SK-N-SH (cell line): ENCODE measurements around the gene CERS6. TPM values are rescaled to one million over a fixed set of nuclear protein-coding genes. Genes with fewer than 3 reads are reported as not detected.

Experiments used
- CTCF ChIA-PET: fragments of 300-600, 350-600 bp; formaldehyde crosslinking; extraction: SDS; loops from one replicate; lab custom pipeline; 2021; lab: Yijun Ruan, JAX
- POLR2A ChIA-PET: fragments of 350-600 bp; sonication (Branson Sonifier 250); formaldehyde crosslinking; extraction: SDS; loops from one replicate; lab custom pipeline; 2020; ENCODE audit warnings: antibody characterized with exemption, inconsistent platforms; lab: Yijun Ruan, JAX
- DNase-seq: peaks from one replicate; pipeline ENCODE4 v3.0.0; 2012
- H2AFZ ChIP-seq: fragments of 200-600 bp; sonication (generic); 2 replicates; pipeline ENCODE4 v1.8.1; 2016; ENCODE audit warnings: antibody characterized with exemption, mild to moderate bottlenecking, low read depth
- H3F3A ChIP-seq: fragments of 200-600 bp; sonication (generic); replicated peaks from 2 replicates; pipeline ENCODE3; 2016; ENCODE audit warnings: antibody characterized with exemption, mild to moderate bottlenecking; ENCODE audit not compliant: insufficient read depth
- H3K27ac ChIP-seq, 2 experiments: fragments of 200-500 bp in 1 of 2; fragments of 200-600 bp in 1 of 2; sonication (Bioruptor generic) in 1 of 2; sonication (generic), shearing (Covaris generic) in 1 of 2; 2 replicates each; pipeline versions ENCODE4 v1.5.1 to v1.6.1; 2014 to 2016; ENCODE audit warnings: low read depth in 2 of 2, inconsistent platforms in 1 of 2, low read length in 1 of 2, mild to moderate bottlenecking in 1 of 2, mixed read lengths in 1 of 2
- H3K27me3 ChIP-seq: fragments of 200-600 bp; sonication (generic), shearing (Covaris generic); 2 replicates; pipeline ENCODE4 v1.6.1; 2016; ENCODE audit warnings: mixed run types; ENCODE audit not compliant: insufficient read depth
- H3K36me3 ChIP-seq, 2 experiments: fragments of 200-500 bp in 1 of 2; fragments of 200-600 bp in 1 of 2; sonication (Bioruptor generic) in 1 of 2; sonication (generic) in 1 of 2; replicated peaks in 1 of 2; 2 replicates each; pipeline versions ENCODE3 to v1.5.1; 2014 to 2016; ENCODE audit warnings: low read length in 1 of 2, mild to moderate bottlenecking in 1 of 2; ENCODE audit not compliant: insufficient read depth in 2 of 2, control insufficient read depth in 1 of 2
- H3K4me1 ChIP-seq, 2 experiments: fragments of 200-500 bp in 1 of 2; fragments of 200-600 bp in 1 of 2; sonication (Bioruptor generic) in 1 of 2; sonication (generic), shearing (Covaris generic) in 1 of 2; 2 replicates each; pipeline versions ENCODE4 v1.5.1 to v1.6.1; 2014 to 2016; ENCODE audit warnings: low read depth in 1 of 2, low read length in 1 of 2, mixed run types in 1 of 2; ENCODE audit not compliant: insufficient read depth in 2 of 2, control insufficient read depth in 1 of 2
- H3K4me2 ChIP-seq: fragments of 200-600 bp; sonication (generic), shearing (Covaris generic); 2 replicates; pipeline ENCODE4 v1.6.1; 2017; ENCODE audit warnings: mixed run types
- H3K4me3 ChIP-seq, 2 experiments: fragments of 200-500 bp in 1 of 2; fragments of 200-600 bp in 1 of 2; sonication (Bioruptor generic) in 1 of 2; sonication (generic), shearing (Covaris generic) in 1 of 2; 2 replicates each; pipeline versions ENCODE4 v1.5.1 to v1.8.1; 2014 to 2016; ENCODE audit warnings: low read depth in 2 of 2, inconsistent platforms in 1 of 2, low read length in 1 of 2, mild to moderate bottlenecking in 1 of 2, mixed read lengths in 1 of 2, moderate library complexity in 1 of 2
- H3K79me2 ChIP-seq: fragments of 200-600 bp; sonication (generic); 2 replicates; pipeline ENCODE4 v1.8.1; 2017; ENCODE audit warnings: mild to moderate bottlenecking; ENCODE audit not compliant: insufficient read depth
- H3K9ac ChIP-seq: fragments of 200-600 bp; sonication (generic); 2 replicates; pipeline ENCODE4 v1.6.1; 2017; ENCODE audit warnings: mixed run types
- H3K9me2 ChIP-seq: fragments of 200-600 bp; sonication (generic); 2 replicates; pipeline ENCODE4 v1.6.1; 2017; ENCODE audit warnings: mixed run types
- H3K9me3 ChIP-seq: fragments of 200-600 bp; sonication (generic); 2 replicates; pipeline ENCODE4 v1.6.1; 2017; ENCODE audit warnings: mixed run types, mild to moderate bottlenecking, moderate library complexity
- H4K20me1 ChIP-seq: fragments of 200-600 bp; sonication (generic); 2 replicates; pipeline ENCODE4 v1.6.1; 2017; ENCODE audit warnings: mild to moderate bottlenecking, mixed run types; ENCODE audit not compliant: insufficient read depth
- CTCF ChIP-seq: fragments of 200-600 bp; sonication (generic); IDR thresholded peaks from 2 replicates; pipeline ENCODE4 v1.6.1; 2017; ENCODE audit warnings: antibody characterized with exemption, mild to moderate bottlenecking, moderate library complexity
- EP300 ChIP-seq, 2 experiments: IDR thresholded peaks; 2 replicates each; pipeline versions ENCODE4 v1.4.0 to v1.6.1; 2012; ENCODE audit warnings: borderline replicate concordance in 1 of 2, low read depth in 1 of 2, low read length in 1 of 2
- FOXM1 ChIP-seq: IDR thresholded peaks from 2 replicates; pipeline ENCODE4 v1.4.0; 2012; ENCODE audit warnings: low read depth, mild to moderate bottlenecking
- GATA2 ChIP-seq: sonication (generic); formaldehyde crosslinking; IDR thresholded peaks from 2 replicates; pipeline ENCODE4 v1.5.0; 2020; ENCODE audit warnings: mild to moderate bottlenecking, missing genetic modification reagents
- IRF3 ChIP-seq: fragments of 150-350 bp; IDR thresholded peaks from 2 replicates; pipeline ENCODE4 v1.6.1; 2016; ENCODE audit warnings: mild to moderate bottlenecking, low read depth, low read length
- JUND ChIP-seq: IDR thresholded peaks from 2 replicates; pipeline ENCODE4 v1.4.0; 2012
- MAX ChIP-seq: IDR thresholded peaks from 2 replicates; pipeline ENCODE4 v1.4.0; 2012; ENCODE audit warnings: low read depth
- MEF2A ChIP-seq: IDR thresholded peaks from 2 replicates; pipeline ENCODE4 v1.4.0; 2012; ENCODE audit warnings: low read depth, borderline replicate concordance
- MXI1 ChIP-seq: IDR thresholded peaks from 2 replicates; pipeline ENCODE4 v1.6.1; 2012; ENCODE audit warnings: mild to moderate bottlenecking, low read depth, low read length, improper control_type of control experiment
- POLR2AphosphoS5 ChIP-seq: IDR thresholded peaks from 2 replicates; pipeline ENCODE4 v1.6.1; 2012; ENCODE audit warnings: low read depth, low read length
- RCOR1 ChIP-seq: fragments of 150-350 bp; IDR thresholded peaks from 2 replicates; pipeline ENCODE4 v1.6.1; 2017; ENCODE audit warnings: antibody characterized with exemption, low read length
- REST ChIP-seq: IDR thresholded peaks from 2 replicates; pipeline ENCODE4 v1.6.1; 2012; ENCODE audit warnings: mild to moderate bottlenecking, low read depth, low read length, moderate library complexity
- RXRA ChIP-seq: IDR thresholded peaks from 2 replicates; pipeline ENCODE4 v1.4.0; 2012; ENCODE audit warnings: low read depth, mild to moderate bottlenecking, borderline replicate concordance
- SMC3 ChIP-seq: IDR thresholded peaks from 2 replicates; pipeline ENCODE4 v1.6.1; 2012; ENCODE audit warnings: low read depth, low read length, improper control_type of control experiment
- TCF12 ChIP-seq: IDR thresholded peaks from 2 replicates; pipeline ENCODE4 v1.4.0; 2012
- USF1 ChIP-seq: IDR thresholded peaks from 2 replicates; pipeline ENCODE4 v1.4.0; 2012; ENCODE audit warnings: low read depth, borderline replicate concordance
- USF2 ChIP-seq: fragments of 150-350 bp; IDR thresholded peaks from 2 replicates; pipeline ENCODE4 v1.6.1; 2017; ENCODE audit warnings: antibody characterized with exemption, low read length, low read depth, borderline replicate concordance
- YY1 ChIP-seq: IDR thresholded peaks from 2 replicates; pipeline ENCODE4 v1.4.0; 2012; ENCODE audit warnings: low read depth, mild to moderate bottlenecking
- WGBS: methylation state at CpG from one replicate; pipeline ENCODE4 v1.1.6; 2017; ENCODE audit warnings: low lambda C conversion rate; 5-methylcytosine and 5-hydroxymethylcytosine counted together
- polyA plus RNA-seq, 3 experiments: library from polyadenylated mRNA; depleted of rRNA; stranded (reverse); fragments of >200 nt; gene quantifications; 2 replicates each; pipeline ENCODE4 v1.2.3, GENCODE V29; 2012

The CERS6 gene
- polyA plus RNA-seq, 1 of the 3 experiments (the other 2 are of a cell fraction): 1.8 TPM

- H3K9me3 ChIP-seq: no peaks in the 10 kb centered on the region
- H3K27me3 ChIP-seq: no peaks in the 10 kb centered on the region
- 73% methylated on average over 1 of the region's 1 CpG for WGBS
- DNase-seq: no peak
- TF ChIP-seq USF2: no peak
- no peak for TF ChIP-seq GATA2 (CRISPR knock-in tag)
- TF ChIP-seq POLR2AphosphoS5: no peak
- TF ChIP-seq MXI1: no peak
- TF ChIP-seq YY1: no peak
- TF ChIP-seq MAX: no peak
- TF ChIP-seq REST: no peak
- TF ChIP-seq SMC3: no peak
- no peak for TF ChIP-seq RCOR1
- no peak for TF ChIP-seq USF1
- TF ChIP-seq RXRA: no peak
- H3F3A ChIP-seq: no peaks in the 10 kb centered on the region
- H3K9me2 ChIP-seq: no peaks in the 10 kb centered on the region
- no peak overlapping the region for H2AFZ ChIP-seq
- CTCF ChIA-PET: interaction anchor here (1.5 to 1.6 kb wide), 2 partner anchors 8 to 11 kb away, joined by 3 to 5 read pairs; no protein-coding TSS in a partner anchor
- H3K4me3 ChIP-seq: no peak overlapping the region
- POLR2A ChIA-PET: no interaction called here
- peaks cover 0 to 1% of the 10 kb centered on the region in 2 experiments; a peak in 2 of 4 replicates for H3K4me1 ChIP-seq
- no peaks in the 10 kb centered on the region for H4K20me1 ChIP-seq
- no peak overlapping the region for H3K9ac ChIP-seq
- no peaks in the 10 kb centered on the region for H3K36me3 ChIP-seq
- H3K79me2 ChIP-seq: no peaks in the 10 kb centered on the region
- H3K4me2 ChIP-seq: no peak overlapping the region
- H3K27ac ChIP-seq: no peak overlapping the region
Measured at GRCh38 chr2:168622559-168622958, 166.5 kb downstream of the CERS6 start.

GRCh38 chr2:168624028-168624427, 168.0 kb downstream of the CERS6 start:
- no peaks in the 10 kb centered on the region for H3K9me2 ChIP-seq
- no peak overlapping the region for H3K4me2 ChIP-seq
- H3K9me3 ChIP-seq: no peaks in the 10 kb centered on the region
- 91% methylated on average over 3 of the region's 3 CpGs for WGBS
- no peaks in the 10 kb centered on the region for H3K27me3 ChIP-seq
- H4K20me1 ChIP-seq: no peaks in the 10 kb centered on the region
- no peak overlapping the region for H2AFZ ChIP-seq
- H3K27ac ChIP-seq: no peak overlapping the region
- no peaks in the 10 kb centered on the region for H3F3A ChIP-seq
- no peaks in the 10 kb centered on the region for H3K79me2 ChIP-seq
- CTCF ChIA-PET: interaction anchor here (1.5 kb wide), 1 partner anchor 9 kb away, joined by 3 read pairs; no protein-coding TSS in a partner anchor
- H3K4me3 ChIP-seq: no peak overlapping the region
- H3K36me3 ChIP-seq: no peaks in the 10 kb centered on the region
- POLR2A ChIA-PET: no interaction called here
- no peak overlapping the region for H3K9ac ChIP-seq
- no peak for DNase-seq
- H3K4me1 ChIP-seq: peaks cover 0 to 3% of the 10 kb centered on the region in 2 experiments; a peak in 2 of 4 replicates
- TF ChIP-seq SMC3: no peak
- no peak for TF ChIP-seq MEF2A
- TF ChIP-seq TCF12: no peak
- no peak for TF ChIP-seq IRF3
- no peak for TF ChIP-seq FOXM1
- no peak for TF ChIP-seq CTCF
- TF ChIP-seq JUND: no peak
- no peak for TF ChIP-seq EP300 (IDR thresholded peaks at IDR 0.05; ENCODE audit: borderline replicate concordance in 1 of 2, low read depth in 1 of 2, low read length in 1 of 2)
- no peak for TF ChIP-seq MXI1
